ENCODE results near the gene LRIG1. TPM values are rescaled to one million over a fixed set of nuclear protein-coding genes. Genes with fewer than 3 reads are reported as not detected.

Gene LRIG1
- polyA plus RNA-seq, 1 donor: 43.7 TPM

GRCh38 chr3:66442254-66443117 lies 58.3 kb downstream of the LRIG1 start:
- 50% methylated on average over 1 of the region's 13 CpGs for WGBS (ENCODE audit: insufficient coverage, low lambda C conversion rate)
- peaks cover 30% of the 10 kb centered on the region for H3K36me3 ChIP-seq (ENCODE audit: control insufficient read depth, insufficient read depth, low read length)
- H3K27ac ChIP-seq (ENCODE audit: low read length): peak overlapping the region; percentile 81
- H3K4me1 ChIP-seq (ENCODE audit: control insufficient read depth, insufficient read depth, low read length): peaks cover 35% of the 10 kb centered on the region
- no peaks in the 10 kb centered on the region for H3K9me3 ChIP-seq (ENCODE audit: control insufficient read depth, low read depth, low read length)
- H3K27me3 ChIP-seq (ENCODE audit: control insufficient read depth, insufficient read depth, low read length): no peaks in the 10 kb centered on the region
- DNase-seq: peak; percentile 75 to 92
- no peak overlapping the region for H3K4me3 ChIP-seq (ENCODE audit: low read length)

- Histone ChIP-seq H3K36me3 (ENCODE audit: control insufficient read depth, insufficient read depth, low read length) (peaks cover 35% of the 10 kb centered on the region), H3K27me3 (ENCODE audit: control insufficient read depth, insufficient read depth, low read length) (no peaks in the 10 kb centered on the region), H3K9me3 (ENCODE audit: control insufficient read depth, low read depth, low read length) (no peaks in the 10 kb centered on the region), H3K27ac (ENCODE audit: low read length) (peak overlapping the region; percentile 81), H3K4me3 (ENCODE audit: low read length) (no peak overlapping the region), H3K4me1 (ENCODE audit: control insufficient read depth, insufficient read depth, low read length) (peaks cover 35% of the 10 kb centered on the region)
- no peak for DNase-seq
- WGBS (ENCODE audit: insufficient coverage, low lambda C conversion rate): 80% methylated on average over 1 of the region's 6 CpGs
Observed at GRCh38 chr3:66441692-66442091, 59.1 kb downstream of the LRIG1 start.

- Histone ChIP-seq H3K4me3 (ENCODE audit: low read length) (no peak overlapping the region), H3K27ac (ENCODE audit: low read length) (no peak overlapping the region), H3K9me3 (ENCODE audit: control insufficient read depth, low read depth, low read length) (no peaks in the 10 kb centered on the region), H3K27me3 (ENCODE audit: control insufficient read depth, insufficient read depth, low read length) (no peaks in the 10 kb centered on the region), H3K36me3 (ENCODE audit: control insufficient read depth, insufficient read depth, low read length) (peaks cover 36% of the 10 kb centered on the region), H3K4me1 (ENCODE audit: control insufficient read depth, insufficient read depth, low read length) (peaks cover 35% of the 10 kb centered on the region)
- no peak for DNase-seq
- WGBS (ENCODE audit: insufficient coverage, low lambda C conversion rate): no CpG with 5 or more reads among the region's 8 CpGs
Observed at GRCh38 chr3:66441129-66441528, 59.7 kb downstream of the LRIG1 start.

- Histone ChIP-seq H3K4me3 (ENCODE audit: low read length) (no peak overlapping the region), H3K27me3 (ENCODE audit: control insufficient read depth, insufficient read depth, low read length) (no peaks in the 10 kb centered on the region), H3K4me1 (ENCODE audit: control insufficient read depth, insufficient read depth, low read length) (peaks cover 30% of the 10 kb centered on the region), H3K9me3 (ENCODE audit: control insufficient read depth, low read depth, low read length) (no peaks in the 10 kb centered on the region), H3K36me3 (ENCODE audit: control insufficient read depth, insufficient read depth, low read length) (peaks cover 38% of the 10 kb centered on the region), H3K27ac (ENCODE audit: low read length) (no peak overlapping the region)
- DNase-seq: no peak
- WGBS (ENCODE audit: insufficient coverage, low lambda C conversion rate): no CpG with 5 or more reads among the region's 7 CpGs
Observed at GRCh38 chr3:66439666-66440344, 61.0 kb downstream of the LRIG1 start.

GRCh38 chr3:66438046-66438445 lies 62.8 kb downstream of the LRIG1 start:
- Histone ChIP-seq H3K9me3 (ENCODE audit: control insufficient read depth, low read depth, low read length) (no peaks in the 10 kb centered on the region), H3K4me1 (ENCODE audit: control insufficient read depth, insufficient read depth, low read length) (peaks cover 16% of the 10 kb centered on the region), H3K27ac (ENCODE audit: low read length) (no peak overlapping the region), H3K4me3 (ENCODE audit: low read length) (no peak overlapping the region), H3K36me3 (ENCODE audit: control insufficient read depth, insufficient read depth, low read length) (peaks cover 29% of the 10 kb centered on the region), H3K27me3 (ENCODE audit: control insufficient read depth, insufficient read depth, low read length) (no peaks in the 10 kb centered on the region)
- no CpG with 5 or more reads among the region's 4 CpGs for WGBS (ENCODE audit: insufficient coverage, low lambda C conversion rate)
- no peak for DNase-seq

GRCh38 chr3:66437341-66437929 lies 63.4 kb downstream of the LRIG1 start:
- H3K36me3 ChIP-seq (ENCODE audit: control insufficient read depth, insufficient read depth, low read length): peaks cover 33% of the 10 kb centered on the region
- no peaks in the 10 kb centered on the region for H3K27me3 ChIP-seq (ENCODE audit: control insufficient read depth, insufficient read depth, low read length)
- no peaks in the 10 kb centered on the region for H3K9me3 ChIP-seq (ENCODE audit: control insufficient read depth, low read depth, low read length)
- peaks cover 10% of the 10 kb centered on the region for H3K4me1 ChIP-seq (ENCODE audit: control insufficient read depth, insufficient read depth, low read length)
- H3K4me3 ChIP-seq (ENCODE audit: low read length): no peak overlapping the region
- no CpG with 5 or more reads among the region's 7 CpGs for WGBS (ENCODE audit: insufficient coverage, low lambda C conversion rate)
- DNase-seq: no peak
- no peak overlapping the region for H3K27ac ChIP-seq (ENCODE audit: low read length)

- WGBS (ENCODE audit: insufficient coverage, low lambda C conversion rate): no CpG with 5 or more reads among the region's 6 CpGs
- H3K27me3 ChIP-seq (ENCODE audit: control insufficient read depth, insufficient read depth, low read length): no peaks in the 10 kb centered on the region
- H3K9me3 ChIP-seq (ENCODE audit: control insufficient read depth, low read depth, low read length): no peaks in the 10 kb centered on the region
- no peak overlapping the region for H3K27ac ChIP-seq (ENCODE audit: low read length)
- no peak for DNase-seq
- H3K36me3 ChIP-seq (ENCODE audit: control insufficient read depth, insufficient read depth, low read length): peaks cover 37% of the 10 kb centered on the region
- H3K4me3 ChIP-seq (ENCODE audit: low read length): no peak overlapping the region
- H3K4me1 ChIP-seq (ENCODE audit: control insufficient read depth, insufficient read depth, low read length): no peaks in the 10 kb centered on the region
Observed at GRCh38 chr3:66435989-66436388, 64.8 kb downstream of the LRIG1 start.

- Histone ChIP-seq H3K9me3 (ENCODE audit: control insufficient read depth, low read depth, low read length) (no peaks in the 10 kb centered on the region), H3K27me3 (ENCODE audit: control insufficient read depth, insufficient read depth, low read length) (no peaks in the 10 kb centered on the region), H3K36me3 (ENCODE audit: control insufficient read depth, insufficient read depth, low read length) (peaks cover 36% of the 10 kb centered on the region), H3K4me3 (ENCODE audit: low read length) (no peak overlapping the region), H3K4me1 (ENCODE audit: control insufficient read depth, insufficient read depth, low read length) (no peaks in the 10 kb centered on the region), H3K27ac (ENCODE audit: low read length) (no peak overlapping the region)
- WGBS (ENCODE audit: insufficient coverage, low lambda C conversion rate): no CpG with 5 or more reads among the region's 7 CpGs
- no peak for DNase-seq
Observed at GRCh38 chr3:66434726-66435125, 66.1 kb downstream of the LRIG1 start.

- H3K4me1 ChIP-seq (ENCODE audit: control insufficient read depth, insufficient read depth, low read length): no peaks in the 10 kb centered on the region
Observed at GRCh38 chr3:66433522-66433782, 67.4 kb downstream of the LRIG1 start.

GRCh38 chr3:66432767-66433521 lies 67.9 kb downstream of the LRIG1 start:
- no CpG with 5 or more reads among the region's 9 CpGs for WGBS (ENCODE audit: insufficient coverage, low lambda C conversion rate)
- H3K36me3 ChIP-seq (ENCODE audit: control insufficient read depth, insufficient read depth, low read length): peaks cover 31% of the 10 kb centered on the region
- no peaks in the 10 kb centered on the region for H3K27me3 ChIP-seq (ENCODE audit: control insufficient read depth, insufficient read depth, low read length)
- H3K4me1 ChIP-seq (ENCODE audit: control insufficient read depth, insufficient read depth, low read length): no peaks in the 10 kb centered on the region
- H3K27ac ChIP-seq (ENCODE audit: low read length): no peak overlapping the region
- DNase-seq: no peak
- H3K9me3 ChIP-seq (ENCODE audit: control insufficient read depth, low read depth, low read length): no peaks in the 10 kb centered on the region
- no peak overlapping the region for H3K4me3 ChIP-seq (ENCODE audit: low read length)

More at GRCh38 chr3:66433522-66433782, 67.4 kb downstream of the LRIG1 start:
- WGBS (ENCODE audit: insufficient coverage, low lambda C conversion rate): no CpG with 5 or more reads among the region's 4 CpGs
- no peak overlapping the region for H3K4me3 ChIP-seq (ENCODE audit: low read length)
- no peaks in the 10 kb centered on the region for H3K9me3 ChIP-seq (ENCODE audit: control insufficient read depth, low read depth, low read length)
- H3K36me3 ChIP-seq (ENCODE audit: control insufficient read depth, insufficient read depth, low read length): peaks cover 35% of the 10 kb centered on the region
- H3K27me3 ChIP-seq (ENCODE audit: control insufficient read depth, insufficient read depth, low read length): no peaks in the 10 kb centered on the region
- no peak for DNase-seq
- H3K27ac ChIP-seq (ENCODE audit: low read length): no peak overlapping the region
